ENCODE results near the gene PIK3CB.

GRCh38 chr3:138854940-138855339 lies 20.2 kb upstream of the PIK3CB start:
- TF ChIP-seq EP300 (IDR thresholded peaks at IDR 0.05): no peak
- no peak for TF ChIP-seq CTCF (IDR thresholded peaks at IDR 0.05)
